ENCODE measurements around the gene DZIP1L.

DZIP1L gene

DNA sequence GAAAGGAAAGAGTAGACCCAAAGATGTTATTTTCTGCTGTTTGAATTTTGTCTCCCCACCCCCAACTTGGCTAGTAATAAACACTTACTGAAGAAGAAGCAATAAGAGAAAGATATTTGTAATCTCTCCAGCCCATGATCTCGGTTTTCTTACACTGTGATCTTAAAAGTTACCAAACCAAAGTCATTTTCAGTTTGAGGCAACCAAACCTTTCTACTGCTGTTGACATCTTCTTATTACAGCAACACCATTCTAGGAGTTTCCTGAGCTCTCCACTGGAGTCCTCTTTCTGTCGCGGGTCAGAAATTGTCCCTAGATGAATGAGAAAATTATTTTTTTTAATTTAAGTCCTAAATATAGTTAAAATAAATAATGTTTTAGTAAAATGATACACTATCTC, 83.9 kb downstream of the DZIP1L start:
- DNase-seq, result no peak

DNA sequence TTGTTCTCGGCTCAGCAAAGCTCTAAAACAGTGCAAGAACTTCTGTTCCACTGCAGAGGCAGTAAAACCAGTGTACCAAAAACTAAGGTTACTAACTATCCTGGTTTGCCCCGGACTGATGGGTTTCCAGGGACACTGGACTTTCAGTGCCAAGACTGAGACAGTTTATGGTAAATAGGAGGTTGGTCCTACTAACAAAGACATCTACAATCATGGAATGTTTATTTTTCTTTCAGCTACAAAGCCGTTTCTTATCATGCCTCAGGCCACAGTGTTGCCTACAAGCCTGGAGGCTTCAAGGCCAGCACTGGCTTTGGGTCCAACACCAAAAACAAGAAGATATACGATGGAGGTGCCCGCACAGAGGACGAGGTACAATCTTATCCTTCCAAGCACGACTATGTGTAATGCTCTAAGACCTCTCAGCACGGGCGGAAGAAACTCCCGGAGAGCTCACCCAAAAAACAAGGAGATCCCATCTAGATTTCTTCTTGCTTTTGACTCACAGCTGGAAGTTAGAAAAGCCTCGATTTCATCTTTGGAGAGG, 84.6 kb downstream of the DZIP1L start:
- DNase-seq, result no peak

DNA sequence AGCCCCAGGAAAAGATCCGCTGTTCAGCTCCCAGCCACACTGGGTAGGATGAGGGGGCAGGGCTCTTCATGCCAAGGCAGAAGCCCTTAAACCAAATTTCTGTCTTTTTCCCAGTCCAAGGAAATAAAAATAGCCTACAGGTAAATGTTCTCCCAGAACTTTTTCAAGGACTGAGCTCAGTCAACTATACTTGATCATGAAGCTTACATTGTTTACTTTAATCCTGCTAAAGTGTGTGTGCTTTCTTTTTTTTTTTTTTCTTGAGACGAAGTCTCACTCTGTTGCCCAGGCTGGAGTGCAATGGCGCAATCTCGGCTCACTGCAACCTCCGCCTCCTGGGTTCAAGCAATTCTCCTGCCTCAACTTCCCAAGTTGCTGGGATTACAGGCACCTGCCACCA, 87.6 kb downstream of the DZIP1L start:
- DNase-seq, result no peak

DNA sequence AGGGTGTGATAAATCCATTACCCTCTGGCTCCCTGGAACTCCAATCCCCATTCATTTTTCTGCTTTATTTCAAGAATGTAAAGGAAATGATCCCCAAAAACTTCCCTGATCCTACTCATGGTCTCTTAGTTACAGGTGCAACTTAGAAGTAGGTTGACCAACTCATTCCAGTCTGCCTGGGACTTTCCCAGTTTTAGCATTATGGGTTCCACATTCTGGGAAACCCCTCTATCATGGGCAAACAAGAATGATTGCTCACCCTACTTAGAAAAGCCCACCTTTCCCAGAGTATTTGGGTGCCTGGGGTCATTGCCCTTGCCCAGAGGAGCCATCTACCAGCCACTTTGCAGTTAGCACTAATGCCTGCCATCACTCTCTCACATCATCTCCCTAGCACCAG, 89.9 kb downstream of the DZIP1L start:
- no peak for DNase-seq

DNA sequence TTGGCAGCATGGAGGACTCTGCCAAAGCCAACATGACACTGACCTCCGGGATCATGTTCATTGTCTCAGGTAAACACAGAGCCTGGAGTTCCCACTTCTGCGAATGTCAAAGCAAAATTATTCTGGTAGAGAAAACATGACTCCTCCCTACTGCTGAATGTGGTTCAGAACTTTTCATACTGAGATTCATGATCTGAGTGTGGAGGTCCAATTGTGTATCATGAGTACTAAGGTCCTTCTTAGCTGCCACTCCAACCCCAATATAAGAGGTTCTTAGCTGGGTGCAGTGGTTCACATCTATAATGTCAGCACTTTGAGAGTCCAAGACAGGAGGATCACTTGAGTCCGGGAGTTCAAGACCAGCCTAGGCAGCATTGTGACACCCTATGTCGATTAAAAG, 91.7 kb downstream of the DZIP1L start:
- DNase-seq, result no peak

DNA sequence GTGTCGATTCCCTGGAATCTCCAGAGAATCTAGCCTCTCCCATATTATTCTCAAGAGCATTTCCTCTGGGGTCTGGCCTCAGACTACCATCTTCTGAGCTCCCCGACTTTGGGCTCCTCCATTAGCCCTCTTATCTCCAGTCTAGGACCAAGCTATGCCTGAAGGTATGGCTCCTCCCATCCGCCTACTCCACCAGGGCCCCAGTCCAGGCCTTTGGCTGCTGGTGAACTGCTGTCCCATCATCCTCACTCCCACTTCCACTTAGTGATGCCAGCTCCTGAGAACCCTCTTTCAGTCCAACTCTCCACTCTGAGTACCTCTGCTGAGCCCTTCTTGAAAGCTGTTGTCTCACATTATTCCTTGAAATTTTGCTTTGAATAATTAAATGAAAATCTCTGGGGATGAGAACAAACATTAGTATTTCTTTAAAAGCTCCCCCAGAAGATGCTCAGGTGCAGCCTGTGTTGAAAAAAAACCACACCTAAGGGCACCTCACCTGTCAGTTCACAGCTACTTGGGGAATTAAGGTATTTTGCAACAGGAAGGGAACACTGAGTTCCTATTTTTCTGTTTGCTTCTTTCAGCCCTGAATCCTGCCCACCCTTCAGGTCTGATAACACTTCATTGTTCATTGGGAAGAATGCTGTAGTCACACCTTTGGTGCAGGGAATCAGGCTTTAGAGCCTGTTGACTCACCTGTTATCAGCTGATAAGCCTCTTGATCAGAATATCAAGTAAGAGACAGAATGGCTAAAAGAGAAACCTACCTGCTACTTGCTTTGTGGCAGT, 95.9 kb downstream of the DZIP1L start:
- peak; percentile 100 for DNase-seq

DNA sequence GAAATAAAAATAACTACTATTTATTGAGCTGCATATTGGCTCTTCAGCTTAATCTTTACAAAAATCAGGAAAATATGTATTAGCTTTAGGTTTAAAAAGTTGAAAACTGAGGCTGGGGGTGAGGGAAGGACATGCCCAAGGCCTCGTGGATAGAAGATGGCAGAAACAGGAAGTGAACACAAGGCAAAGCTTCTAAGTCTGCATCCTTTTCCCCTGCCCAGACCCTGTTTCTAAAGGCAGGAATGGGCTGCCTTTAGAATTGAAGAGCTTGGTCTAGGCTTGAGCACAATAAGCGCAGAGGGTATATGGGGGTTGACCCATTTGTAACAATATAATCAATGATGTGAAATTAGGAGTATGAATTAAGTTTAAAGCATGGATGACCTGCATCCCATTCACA, 99.3 kb downstream of the DZIP1L start:
- DNase-seq, result no peak

DNA sequence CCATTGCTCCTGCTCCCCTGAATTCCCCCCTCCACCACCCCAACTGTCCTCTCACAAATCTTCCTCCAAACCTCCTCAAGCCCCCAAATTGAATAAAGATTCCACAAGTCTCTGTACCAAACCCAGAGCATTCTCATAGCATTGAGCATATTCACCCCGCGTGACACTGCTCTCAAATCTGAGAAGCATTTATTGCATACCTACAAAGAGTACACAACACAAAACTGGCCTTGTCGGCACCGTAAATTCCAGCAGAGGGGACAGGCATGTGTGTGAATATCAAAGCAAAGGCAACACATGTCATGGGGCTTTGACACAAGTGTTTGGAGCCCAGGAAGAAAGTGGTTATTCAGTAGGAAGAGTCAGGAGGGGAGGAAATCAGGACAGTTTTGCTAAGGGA, 102.9 kb downstream of the DZIP1L start:
- DNase-seq, result no peak
